Measurements from ENCODE around the gene FHIT. TPM values are rescaled to one million over a fixed set of nuclear protein-coding genes. Genes with fewer than 3 reads are reported as not detected.

FHIT gene
- total and polyA plus RNA-seq, 2 donors from 2014 or later, result 20.2 to 61.2 TPM

DNA sequence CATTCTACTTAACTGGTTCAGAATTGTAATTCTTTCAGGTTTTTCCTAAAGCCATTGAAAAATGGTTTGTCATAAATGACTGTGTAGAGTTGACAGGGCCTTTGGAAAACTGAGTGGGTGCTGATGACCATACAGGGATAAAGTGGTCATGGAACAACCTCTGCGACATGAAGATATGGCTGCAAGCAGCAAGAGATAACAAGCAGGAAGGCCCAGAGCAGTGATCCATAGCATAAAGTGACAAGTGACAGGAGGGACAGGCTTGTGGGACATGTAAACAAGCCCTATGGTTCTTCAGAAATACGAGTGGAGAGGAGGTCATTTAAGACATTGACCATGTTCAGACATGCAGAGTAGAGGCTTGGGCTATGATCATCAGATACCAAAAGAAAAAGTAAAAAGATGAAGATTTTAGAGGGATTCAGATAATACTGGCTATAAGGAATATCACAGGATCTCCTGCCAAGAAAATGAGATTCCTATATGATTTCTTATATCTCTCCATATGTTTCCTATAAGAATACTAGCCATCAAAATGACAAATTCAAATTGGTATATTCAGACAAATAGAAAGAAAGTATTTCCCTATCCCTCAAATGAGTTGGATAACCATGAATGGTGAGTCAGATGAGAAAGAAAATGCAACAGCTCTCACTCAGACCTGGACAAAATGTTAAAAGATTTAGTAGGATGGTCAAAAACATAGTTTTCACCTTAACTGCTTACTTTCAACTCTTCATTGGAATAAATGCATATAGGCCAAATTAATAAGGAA lies 1373.8 kb downstream of the FHIT start:
- no peak overlapping the region for H3K9ac ChIP-seq (ENCODE audit: low read length in 3 of 3)
- no peak for FAIRE-seq
- no peak overlapping the region for H3K27ac ChIP-seq (ENCODE audit: low read depth in 2 of 2, low read length in 2 of 2)
- H3K9me3 ChIP-seq (ENCODE audit: control insufficient read depth in 2 of 3, insufficient read depth in 1 of 3, low read length in 3 of 3), result no peaks in the 10 kb centered on the region
- H3K27me3 ChIP-seq (ENCODE audit: control insufficient read depth, insufficient read depth, low read length), result no peaks in the 10 kb centered on the region
- DNase-seq, result no peak
- no peak overlapping the region for H3K4me3 ChIP-seq (ENCODE audit: low read length in 3 of 3)
- no peaks in the 10 kb centered on the region for H3K4me1 ChIP-seq (ENCODE audit: control insufficient read depth in 2 of 3, insufficient read depth in 2 of 3, low read depth in 1 of 3, low read length in 3 of 3)
- H3K36me3 ChIP-seq (ENCODE audit: control insufficient read depth in 2 of 3, insufficient read depth in 3 of 3, low read length in 3 of 3), result no peaks in the 10 kb centered on the region
- intact Hi-C loops (cut with DNase I), result no loop called here
- no peak for TF ChIP-seq CTCF (IDR thresholded peaks at IDR 0.05; ENCODE audit: borderline replicate concordance, extremely low read depth, insufficient read depth)

DNA sequence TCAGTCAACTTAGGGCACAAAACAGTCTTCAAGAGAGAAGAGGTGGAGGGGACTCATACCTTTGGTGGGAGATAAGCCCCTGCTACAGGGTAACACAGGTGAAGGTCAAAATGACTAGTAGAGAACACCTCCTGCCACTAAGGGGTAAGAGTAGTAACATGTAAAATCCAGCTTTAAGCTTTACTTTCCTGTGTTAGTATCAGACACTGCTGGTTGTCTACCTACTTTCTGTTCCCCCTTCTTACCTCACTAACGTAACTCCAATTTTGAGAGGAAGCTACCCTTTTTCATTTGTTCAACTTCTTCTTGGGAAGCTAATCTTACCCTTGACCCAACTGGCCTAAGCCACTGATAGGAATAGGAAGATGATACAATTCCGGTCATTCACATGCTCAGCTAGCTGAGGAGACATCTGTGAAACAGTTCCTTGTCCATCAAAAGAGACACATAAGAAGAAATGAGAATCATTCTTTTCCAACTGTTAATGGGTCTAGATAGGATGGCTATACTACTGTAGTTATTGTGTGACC lies 1374.7 kb downstream of the FHIT start:
- FAIRE-seq, result no peak

DNA sequence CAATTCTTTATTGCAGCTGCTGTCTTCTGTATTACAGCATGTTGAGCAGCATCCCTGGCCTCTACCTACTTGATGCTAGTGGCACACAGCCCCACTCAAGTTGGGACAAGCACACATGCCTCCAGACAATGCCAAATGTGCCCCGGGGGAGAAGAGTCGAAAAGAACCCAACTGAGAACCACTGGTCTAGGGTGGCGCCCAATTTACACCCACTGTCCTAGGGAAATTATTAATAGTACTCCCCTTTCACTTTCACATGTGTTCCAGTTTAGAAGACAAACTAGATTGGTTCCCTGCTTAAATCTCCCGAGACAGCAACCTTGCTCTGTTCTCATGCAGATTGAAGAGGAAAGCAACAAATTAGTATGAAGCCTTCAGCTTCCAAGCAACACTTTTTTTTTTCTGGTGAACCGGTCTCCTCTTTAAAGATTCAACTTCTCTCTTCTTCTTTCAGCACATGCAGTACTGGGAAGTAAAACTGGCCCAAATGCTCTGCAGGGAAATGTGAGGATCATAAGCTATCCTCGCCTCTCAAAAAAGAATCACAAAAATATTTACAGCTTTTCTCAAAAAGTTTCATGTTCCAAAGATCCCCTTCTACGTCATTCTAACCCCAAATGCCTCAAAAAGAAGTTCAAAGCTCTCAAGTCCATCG lies 1377.5 kb downstream of the FHIT start:
- Histone ChIP-seq H3K9ac (ENCODE audit: low read length in 3 of 3) (no peak overlapping the region), H3K4me3 (ENCODE audit: low read length in 3 of 3) (no peak overlapping the region), H3K27ac (ENCODE audit: low read depth in 2 of 2, low read length in 2 of 2) (no peak overlapping the region), H3K4me1 (ENCODE audit: control insufficient read depth in 2 of 3, insufficient read depth in 2 of 3, low read depth in 1 of 3, low read length in 3 of 3) (no peaks in the 10 kb centered on the region), H3K9me3 (ENCODE audit: control insufficient read depth in 2 of 3, insufficient read depth in 1 of 3, low read length in 3 of 3) (no peaks in the 10 kb centered on the region), H3K27me3 (ENCODE audit: control insufficient read depth, insufficient read depth, low read length) (no peaks in the 10 kb centered on the region), H3K36me3 (ENCODE audit: control insufficient read depth in 2 of 3, insufficient read depth in 3 of 3, low read length in 3 of 3) (no peaks in the 10 kb centered on the region)
- intact Hi-C loops (cut with DNase I), result no loop called here
- TF ChIP-seq CTCF (IDR thresholded peaks at IDR 0.05; ENCODE audit: borderline replicate concordance, extremely low read depth, insufficient read depth), result no peak
- DNase-seq, result no peak
- no peak for FAIRE-seq

More for the DNA sequence above, 1374.7 kb downstream of the FHIT start:
- Histone ChIP-seq H3K9me3 (ENCODE audit: control insufficient read depth in 2 of 3, insufficient read depth in 1 of 3, low read length in 3 of 3) (no peaks in the 10 kb centered on the region), H3K4me1 (ENCODE audit: control insufficient read depth in 2 of 3, insufficient read depth in 2 of 3, low read depth in 1 of 3, low read length in 3 of 3) (no peaks in the 10 kb centered on the region), H3K4me3 (ENCODE audit: low read length in 3 of 3) (no peak overlapping the region), H3K36me3 (ENCODE audit: control insufficient read depth in 2 of 3, insufficient read depth in 3 of 3, low read length in 3 of 3) (no peaks in the 10 kb centered on the region), H3K27me3 (ENCODE audit: control insufficient read depth, insufficient read depth, low read length) (no peaks in the 10 kb centered on the region), H3K9ac (ENCODE audit: low read length in 3 of 3) (no peak overlapping the region), H3K27ac (ENCODE audit: low read depth in 2 of 2, low read length in 2 of 2) (no peak overlapping the region)
- no peak for TF ChIP-seq CTCF (IDR thresholded peaks at IDR 0.05; ENCODE audit: borderline replicate concordance, extremely low read depth, insufficient read depth)
- no peak for DNase-seq
- intact Hi-C loops (cut with DNase I), result no loop called here

Data from kidney (tissue), 14 donors.